Right renal cortex interstitium (tissue), 3 donors: ENCODE data around the gene NTRK3. TPM values are rescaled to one million over a fixed set of nuclear protein-coding genes. Genes with fewer than 3 reads are reported as not detected.

Experiments
- DNase-seq, 3 donors: peaks; one replicate each; pipeline ENCODE4 v3.0.0-alpha.2; 2013; ENCODE audit warnings: low read depth in 3 of 3, low spot score in 2 of 3
- polyA plus RNA-seq, 3 donors: library from polyadenylated mRNA; unstranded; fragments of 120-200 nt; gene quantifications; one replicate each; pipeline ENCODE4 v1.2.1, GENCODE V29; 2013; ENCODE audit not compliant: insufficient read length in 3 of 3

Gene NTRK3
- polyA plus RNA-seq: 10 to 100 TPM in 2 of 3 donors, 1 to 10 TPM in 1; 7.9 to 13.2 (median 10.9) TPM

GRCh38 chr15:88256279-88257230 lies at the start of gene NTRK3:
Gene NTRK3, minus strand, starts transcription at chr15:88256739. Its CDS starts 586 bp downstream, at chr15:88256153.
- DNase-seq: no peak

GRCh38 chr15:88303395-88303794 lies 46.9 kb upstream of the NTRK3 start:
- DNase-seq: no peak

GRCh38 chr15:88302373-88302772 lies 45.8 kb upstream of the NTRK3 start:
- no peak for DNase-seq

- no peak for DNase-seq
These were observed 44.8 kb upstream of the NTRK3 start for GRCh38 chr15:88301311-88301710.

- DNase-seq: no peak
These were observed 44.3 kb upstream of the NTRK3 start for GRCh38 chr15:88300861-88301260.

- DNase-seq: no peak
These were observed 43.5 kb upstream of the NTRK3 start for GRCh38 chr15:88300089-88300488.

GRCh38 chr15:88299497-88299896 lies 43.0 kb upstream of the NTRK3 start:
- no peak for DNase-seq

- DNase-seq: no peak
These were observed 32.1 kb upstream of the NTRK3 start for GRCh38 chr15:88288661-88289060.

- no peak for DNase-seq
These were observed 31.7 kb upstream of the NTRK3 start for GRCh38 chr15:88288206-88288605.

GRCh38 chr15:88284318-88284998 lies 27.9 kb upstream of the NTRK3 start:
- DNase-seq: no peak

- DNase-seq: no peak
These were observed 26.1 kb upstream of the NTRK3 start for GRCh38 chr15:88282614-88283013.

GRCh38 chr15:88276821-88277410 lies 20.4 kb upstream of the NTRK3 start:
- no peak for DNase-seq

GRCh38 chr15:88275804-88276203 lies 19.3 kb upstream of the NTRK3 start:
- no peak for DNase-seq

GRCh38 chr15:88274553-88275460 lies 18.3 kb upstream of the NTRK3 start:
- DNase-seq: peak in 1 of 3 donors; percentile 23

- no peak for DNase-seq
These were observed 15.9 kb upstream of the NTRK3 start for GRCh38 chr15:88272421-88272820.

- DNase-seq: no peak
These were observed 13.0 kb upstream of the NTRK3 start for GRCh38 chr15:88269356-88270062.

GRCh38 chr15:88267720-88268119 lies 11.2 kb upstream of the NTRK3 start:
- DNase-seq: no peak

- DNase-seq: no peak
These were observed 9.6 kb upstream of the NTRK3 start for GRCh38 chr15:88266170-88266569.

GRCh38 chr15:88264622-88265021 lies 8.1 kb upstream of the NTRK3 start:
- no peak for DNase-seq

GRCh38 chr15:88262064-88262463 lies 5.5 kb upstream of the NTRK3 start:
- DNase-seq: no peak
